Thyroid gland (tissue), 4 donors: ENCODE measurements around the gene CRABP2. TPM values are rescaled to one million over a fixed set of nuclear protein-coding genes. Genes with fewer than 3 reads are reported as not detected.

Experiments
- DNase-seq, 2 donors: peaks; one replicate each; pipeline ENCODE4 v3.0.0-alpha.2; 2019
- H3K27ac ChIP-seq, 3 donors: fragments of 200-600 bp; sonication (generic); 1 replicate in 2 of 3; 2 replicates in 1 of 3; pipeline ENCODE4 v1.5.1; 2016 to 2019; ENCODE audit warnings: mild to moderate bottlenecking in 1 of 3, moderate library complexity in 1 of 3
- H3K27me3 ChIP-seq: fragments of 200-600 bp; sonication (generic); one replicate; pipeline ENCODE4 v1.5.1; 2019
- H3K36me3 ChIP-seq, 2 donors: fragments of 200-600 bp; sonication (generic); one replicate each; pipeline ENCODE4 v1.5.1; 2016 to 2019
- H3K4me1 ChIP-seq, 2 donors: fragments of 200-600 bp; sonication (generic); one replicate each; pipeline ENCODE4 v1.5.1; 2017 to 2019
- H3K4me3 ChIP-seq, 3 donors: fragments of 200-600 bp; sonication (generic); replicated peaks in 1 of 3; 1 replicate in 2 of 3; 2 replicates in 1 of 3; pipeline ENCODE4 v1.5.1; 2016; ENCODE audit warnings: mild to moderate bottlenecking in 1 of 3
- H3K9me3 ChIP-seq: fragments of 200-600 bp; sonication (generic); one replicate; pipeline ENCODE4 v1.5.1; 2017
- POLR2A ChIP-seq, 2 donors: fragments of 450-650 bp; IDR thresholded peaks; one replicate each; pipeline ENCODE4 v1.6.1; 2017; ENCODE audit warnings: antibody characterized with exemption in 2 of 2, mild to moderate bottlenecking in 2 of 2, moderate library complexity in 1 of 2
- WGBS, 2 donors: methylation state at CpG; one replicate each; pipeline ENCODE4 v1.1.5; 2017; 5-methylcytosine and 5-hydroxymethylcytosine counted together
- intact Hi-C: fragments of 100-400 bp; cut with DNase I; formaldehyde crosslinking; loops from one replicate; pipeline ENCODE4 v1.15.1; 2023
- total RNA-seq, 4 donors: library from RNA; depleted of rRNA; stranded (reverse); fragments of >200 nt; gene quantifications; one replicate each; pipeline ENCODE4 v1.2.3, GENCODE V29; 2016
- TF ChIP-seq, protein P1 (sequence below), 6 experiments: fragments of 200-600 bp in 3 of 6; fragments of 450-650 bp in 3 of 6; sonication (generic) in 3 of 6; IDR thresholded peaks; one replicate each; pipeline ENCODE4 v1.5.1; 2016 to 2019; ENCODE audit warnings: antibody characterized with exemption in 6 of 6, mild to moderate bottlenecking in 2 of 6, inconsistent platforms in 1 of 6, moderate library complexity in 1 of 6

The CRABP2 gene
- total RNA-seq, 4 donors from 2014 or later, result 3.0 to 15.3 (median 4.5) TPM; not detected in 1

DNA sequence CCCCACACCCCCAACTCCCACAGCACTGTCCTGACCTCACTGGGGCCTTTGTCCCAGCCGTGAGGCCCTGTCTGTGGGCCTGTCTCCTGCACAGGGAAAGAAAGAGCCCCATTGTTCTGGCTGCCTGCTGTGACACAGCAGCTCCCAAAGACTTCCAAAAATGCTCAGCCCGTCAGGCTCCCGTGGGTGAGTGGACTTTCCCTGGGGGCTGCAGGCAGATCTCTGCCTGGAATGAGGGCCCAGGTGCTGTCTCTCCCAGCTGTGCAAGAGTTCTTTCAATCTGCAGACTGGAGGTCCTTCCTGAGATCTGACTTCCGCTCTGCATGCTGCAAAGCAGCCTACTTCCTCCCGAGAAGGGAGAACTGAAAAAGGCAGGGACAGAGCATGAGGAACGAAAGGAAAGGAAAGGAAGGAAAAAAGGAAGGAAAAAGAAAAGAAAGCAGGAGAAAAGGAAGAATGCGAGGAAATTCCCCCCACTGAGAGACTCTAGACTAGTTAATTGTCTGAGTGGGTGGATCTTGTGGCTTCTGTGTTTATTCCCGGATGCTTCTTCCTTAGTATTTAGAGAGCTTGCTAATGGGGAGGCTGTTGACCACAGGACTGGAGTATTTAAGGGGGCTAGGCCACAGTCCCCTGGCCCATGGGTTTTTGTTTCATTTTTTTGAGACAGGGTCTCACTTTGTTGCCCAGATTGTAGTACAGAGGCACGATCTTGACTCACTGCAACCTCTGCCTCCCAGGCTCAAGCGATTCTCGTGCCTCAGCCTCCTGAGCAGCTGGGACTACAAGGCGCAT is 43.2 kb downstream of the CRABP2 start:
- peaks cover 16 to 73% of the 10 kb centered on the region in 2 donors for H3K4me1 ChIP-seq
- 69 to 73% methylated on average over 11 of the region's 12 CpGs for WGBS, 2 donors
- H3K27ac ChIP-seq, result peak overlapping the region; percentile 21 to 58 (median 44)
- H3K36me3 ChIP-seq, result no peaks in the 10 kb centered on the region
- H3K4me3 ChIP-seq, result no peak overlapping the region
- TF ChIP-seq POLR2A (IDR thresholded peaks at IDR 0.05), result no peak
- TF ChIP-seq, protein P1, sequence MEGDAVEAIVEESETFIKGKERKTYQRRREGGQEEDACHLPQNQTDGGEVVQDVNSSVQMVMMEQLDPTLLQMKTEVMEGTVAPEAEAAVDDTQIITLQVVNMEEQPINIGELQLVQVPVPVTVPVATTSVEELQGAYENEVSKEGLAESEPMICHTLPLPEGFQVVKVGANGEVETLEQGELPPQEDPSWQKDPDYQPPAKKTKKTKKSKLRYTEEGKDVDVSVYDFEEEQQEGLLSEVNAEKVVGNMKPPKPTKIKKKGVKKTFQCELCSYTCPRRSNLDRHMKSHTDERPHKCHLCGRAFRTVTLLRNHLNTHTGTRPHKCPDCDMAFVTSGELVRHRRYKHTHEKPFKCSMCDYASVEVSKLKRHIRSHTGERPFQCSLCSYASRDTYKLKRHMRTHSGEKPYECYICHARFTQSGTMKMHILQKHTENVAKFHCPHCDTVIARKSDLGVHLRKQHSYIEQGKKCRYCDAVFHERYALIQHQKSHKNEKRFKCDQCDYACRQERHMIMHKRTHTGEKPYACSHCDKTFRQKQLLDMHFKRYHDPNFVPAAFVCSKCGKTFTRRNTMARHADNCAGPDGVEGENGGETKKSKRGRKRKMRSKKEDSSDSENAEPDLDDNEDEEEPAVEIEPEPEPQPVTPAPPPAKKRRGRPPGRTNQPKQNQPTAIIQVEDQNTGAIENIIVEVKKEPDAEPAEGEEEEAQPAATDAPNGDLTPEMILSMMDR (IDR thresholded peaks at IDR 0.05), result no peak
- H3K9me3 ChIP-seq, result no peaks in the 10 kb centered on the region
- H3K27me3 ChIP-seq, result no peaks in the 10 kb centered on the region
- intact Hi-C loops, result no loop called here
- no peak for DNase-seq

DNA sequence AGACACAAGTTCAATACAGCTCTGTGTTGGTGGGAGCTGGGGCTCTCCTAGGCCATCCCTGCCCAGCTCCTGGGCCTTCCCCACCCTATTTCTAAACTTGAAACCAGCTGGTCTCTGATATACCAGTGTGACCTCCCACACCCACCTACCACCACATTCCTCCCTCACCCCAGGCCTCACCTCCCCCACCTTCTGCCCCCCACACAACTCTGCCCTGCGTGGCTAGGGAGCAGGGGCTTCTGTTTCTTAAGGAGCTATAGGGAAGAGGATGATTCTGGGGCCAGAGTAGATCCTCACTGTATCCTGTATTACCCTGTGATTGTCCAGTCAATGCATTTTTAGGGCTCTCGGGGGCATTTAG is 44.7 kb downstream of the CRABP2 start:
- Histone ChIP-seq H3K36me3 (no peaks in the 10 kb centered on the region), H3K27me3 (no peaks in the 10 kb centered on the region), H3K4me1 (peaks cover 19 to 76% of the 10 kb centered on the region in 2 donors), H3K9me3 (no peaks in the 10 kb centered on the region), H3K27ac (peak overlapping the region; percentile 55 to 71 (median 57)), H3K4me3 (no peak overlapping the region)
- no peak for DNase-seq
- TF ChIP-seq POLR2A (IDR thresholded peaks at IDR 0.05), result no peak
- TF ChIP-seq, protein P1 (IDR thresholded peaks at IDR 0.05), result no peak
- WGBS, 2 donors, result 65 to 79% methylated on average over 2 of the region's 2 CpGs
- intact Hi-C loops, result no loop called here

DNA sequence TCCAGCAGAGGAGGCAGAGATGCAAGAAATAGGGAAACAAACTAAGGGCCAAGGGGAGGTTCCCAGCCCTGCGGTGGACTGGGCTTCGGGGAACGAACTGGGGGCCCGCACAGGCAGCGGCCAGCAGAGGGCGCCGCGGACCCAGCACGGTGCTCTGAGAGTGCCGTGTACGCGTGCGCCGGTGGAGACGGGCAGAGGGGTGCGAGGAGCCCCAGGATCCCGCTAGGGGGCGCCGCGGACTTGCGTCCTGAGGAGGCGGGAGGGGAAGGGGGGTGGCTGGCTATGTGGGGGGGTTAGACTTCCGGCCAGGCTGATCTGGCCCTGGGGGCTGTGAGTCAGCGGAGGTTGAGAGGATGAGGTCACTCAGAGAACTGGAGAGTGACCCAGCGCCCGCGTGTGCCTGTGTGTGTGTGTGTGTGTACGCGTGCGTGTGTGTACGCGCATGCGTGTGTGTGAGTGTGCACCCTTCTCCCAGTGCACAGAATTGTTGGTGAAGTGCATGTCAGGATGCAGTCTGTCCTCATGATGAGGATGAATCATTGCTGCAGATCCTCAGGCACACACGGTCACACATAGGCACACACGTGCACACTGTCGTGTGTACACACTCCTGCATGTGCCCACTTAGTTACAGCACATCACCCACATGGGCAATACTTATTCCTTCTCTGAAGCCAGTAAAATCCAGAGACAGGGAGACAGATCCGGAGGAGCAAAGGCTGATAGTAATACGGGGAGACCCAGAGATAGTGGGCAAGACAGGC is 45.2 kb downstream of the CRABP2 start:
- H3K4me3 ChIP-seq, result no peak overlapping the region
- peak overlapping the region; percentile 55 to 71 (median 57) for H3K27ac ChIP-seq
- no peaks in the 10 kb centered on the region for H3K9me3 ChIP-seq
- intact Hi-C loops, result loop anchor here (5.0 kb wide), 1 partner anchor 78 kb away; no protein-coding TSS in a partner anchor
- TF ChIP-seq, protein P1 (IDR thresholded peaks at IDR 0.05), result peak; percentile 85 to 99 (median 94)
- no peak for TF ChIP-seq POLR2A (IDR thresholded peaks at IDR 0.05)
- no peaks in the 10 kb centered on the region for H3K27me3 ChIP-seq
- DNase-seq, result peak; percentile 89 to 93
- 12 to 41% methylated on average over 11 to 32 of the region's 38 CpGs for WGBS, 2 donors
- no peaks in the 10 kb centered on the region for H3K36me3 ChIP-seq
- peaks cover 19 to 72% of the 10 kb centered on the region in 2 donors for H3K4me1 ChIP-seq

DNA sequence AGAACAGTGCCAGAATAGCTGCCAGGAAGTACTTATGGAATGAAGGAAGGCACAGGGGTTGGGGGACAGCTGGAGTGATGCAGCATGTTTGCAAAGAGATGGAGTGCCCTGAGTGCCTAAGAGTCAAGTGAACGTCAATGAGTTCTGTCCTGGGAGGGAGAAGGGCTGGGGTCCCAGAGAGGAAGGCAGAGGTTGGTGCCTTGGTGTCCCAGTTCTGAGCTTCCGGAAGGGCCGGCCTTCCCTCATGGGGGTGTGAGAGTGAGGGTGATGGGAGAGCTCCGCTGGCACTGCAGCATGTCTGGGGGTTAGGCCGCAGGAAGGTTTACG is 45.8 kb downstream of the CRABP2 start:
- H3K9me3 ChIP-seq, result no peaks in the 10 kb centered on the region
- no peak for TF ChIP-seq POLR2A (IDR thresholded peaks at IDR 0.05)
- TF ChIP-seq, protein P1 (IDR thresholded peaks at IDR 0.05), result no peak
- intact Hi-C loops, result loop anchor here (5.0 kb wide), 1 partner anchor 77 kb away; no protein-coding TSS in a partner anchor
- H3K27me3 ChIP-seq, result no peaks in the 10 kb centered on the region
- peaks cover 19 to 67% of the 10 kb centered on the region in 2 donors for H3K4me1 ChIP-seq
- H3K36me3 ChIP-seq, result no peaks in the 10 kb centered on the region
- 8 to 29% methylated on average over 6 of the region's 6 CpGs for WGBS, 2 donors
- no peak for DNase-seq
- H3K4me3 ChIP-seq, result no peak overlapping the region
- H3K27ac ChIP-seq, result peak overlapping the region in 2 of 3 donors; percentile 39 to 57
